GM19238 (cell line): ENCODE results near the gene SLC6A3.

ENCODE experiments used
- DNase-seq: peaks from one replicate; pipeline ENCODE4 v3.0.0; 2011; ENCODE audit warnings: low spot score; ENCODE audit not compliant: insufficient read length

SLC6A3 gene

GRCh38 chr5:1409381-1410110 lies 35.7 kb downstream of the SLC6A3 start:
- DNase-seq: no peak

DNA sequence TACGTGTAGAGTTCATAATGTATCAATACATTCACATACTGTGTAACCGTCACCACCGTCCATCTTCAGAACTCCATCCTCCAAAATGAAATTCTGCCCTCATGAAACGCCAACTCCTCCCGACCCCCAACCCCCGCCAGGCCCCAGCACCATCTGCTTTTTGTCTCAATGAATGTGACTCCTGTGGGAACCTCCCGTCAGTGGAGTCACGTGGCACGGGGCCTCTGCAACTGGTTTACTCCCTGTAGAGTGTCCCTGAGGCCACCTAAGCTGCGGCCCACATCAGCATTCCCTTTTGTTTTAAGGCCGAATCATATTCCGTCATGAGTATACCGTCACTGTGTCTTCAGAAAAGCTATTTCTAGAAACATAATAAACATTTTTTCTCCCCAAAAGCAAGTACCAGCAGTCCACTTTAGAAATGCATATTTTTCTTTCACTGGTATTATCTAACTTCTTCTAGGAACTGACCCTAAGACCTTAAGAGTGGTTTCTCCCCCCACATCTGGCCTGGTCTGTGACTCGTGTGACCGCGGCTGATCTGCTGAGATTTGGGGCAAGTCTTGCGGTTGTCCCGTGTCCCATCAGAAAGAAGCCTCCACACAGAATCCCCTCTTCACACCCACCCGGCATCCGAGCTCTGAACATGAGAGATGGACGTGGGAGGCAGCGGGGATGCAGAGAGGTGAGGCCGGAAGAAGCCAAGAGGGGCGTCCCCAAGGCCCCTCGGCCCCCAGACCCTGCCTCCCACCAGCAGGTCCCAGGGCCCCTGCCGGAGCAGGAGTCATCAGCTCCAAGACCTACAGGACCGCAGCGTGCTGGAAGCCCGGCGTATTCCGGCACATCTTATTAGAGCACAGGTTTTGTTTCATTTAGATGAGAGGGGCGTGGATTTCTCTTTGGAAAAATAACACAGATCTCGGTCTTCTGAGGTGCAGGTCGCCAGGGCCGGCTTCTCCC lies 38.3 kb downstream of the SLC6A3 start:
- DNase-seq: no peak

GRCh38 chr5:1405539-1406530 lies 39.4 kb downstream of the SLC6A3 start:
- no peak for DNase-seq

GRCh38 chr5:1405121-1405520 lies 40.1 kb downstream of the SLC6A3 start:
- no peak for DNase-seq

DNA sequence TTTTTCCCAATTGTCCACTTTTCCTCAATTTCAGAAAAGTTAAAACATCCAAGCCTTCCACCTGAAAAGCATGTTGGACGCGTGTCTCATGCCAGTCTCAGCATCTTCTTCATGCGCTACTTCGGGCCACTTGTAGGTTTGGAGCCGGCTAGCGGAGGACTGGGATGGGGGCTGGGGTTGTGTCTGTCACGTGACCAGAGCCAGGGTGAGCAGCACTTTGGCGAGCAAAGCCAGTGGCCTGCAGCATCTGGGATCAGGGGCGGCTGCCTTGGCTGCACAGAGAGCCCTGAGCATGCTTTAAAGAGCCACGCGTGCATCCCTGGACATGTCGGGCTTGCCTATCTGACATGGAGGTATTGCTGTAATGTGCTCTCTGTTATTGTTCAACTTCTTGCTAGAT lies 41.2 kb downstream of the SLC6A3 start:
- DNase-seq: no peak

- no peak for DNase-seq
Observed at GRCh38 chr5:1402611-1403255, 42.5 kb downstream of the SLC6A3 start.

- no peak for DNase-seq
Observed at GRCh38 chr5:1401536-1402138, 43.6 kb downstream of the SLC6A3 start.

DNA sequence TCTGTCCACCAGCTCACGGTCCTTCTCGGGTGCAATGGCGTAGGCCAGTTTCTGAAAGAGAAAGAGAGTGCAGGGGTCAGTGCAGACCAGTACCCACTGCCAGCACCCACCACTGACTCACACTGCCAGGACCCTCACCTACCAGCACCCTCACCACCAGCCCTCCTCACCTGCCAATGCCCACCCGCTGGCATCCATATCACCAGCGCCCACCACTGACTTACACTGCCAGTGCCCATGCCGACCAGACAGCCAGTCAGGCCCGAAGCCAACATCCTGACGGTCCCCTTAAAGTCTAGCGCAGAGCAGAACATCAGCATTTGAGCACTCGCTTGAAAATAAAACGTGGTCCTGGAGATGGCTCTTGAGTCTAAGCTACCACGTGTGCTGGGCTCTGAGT lies 44.3 kb downstream of the SLC6A3 start:
- DNase-seq: no peak

DNA sequence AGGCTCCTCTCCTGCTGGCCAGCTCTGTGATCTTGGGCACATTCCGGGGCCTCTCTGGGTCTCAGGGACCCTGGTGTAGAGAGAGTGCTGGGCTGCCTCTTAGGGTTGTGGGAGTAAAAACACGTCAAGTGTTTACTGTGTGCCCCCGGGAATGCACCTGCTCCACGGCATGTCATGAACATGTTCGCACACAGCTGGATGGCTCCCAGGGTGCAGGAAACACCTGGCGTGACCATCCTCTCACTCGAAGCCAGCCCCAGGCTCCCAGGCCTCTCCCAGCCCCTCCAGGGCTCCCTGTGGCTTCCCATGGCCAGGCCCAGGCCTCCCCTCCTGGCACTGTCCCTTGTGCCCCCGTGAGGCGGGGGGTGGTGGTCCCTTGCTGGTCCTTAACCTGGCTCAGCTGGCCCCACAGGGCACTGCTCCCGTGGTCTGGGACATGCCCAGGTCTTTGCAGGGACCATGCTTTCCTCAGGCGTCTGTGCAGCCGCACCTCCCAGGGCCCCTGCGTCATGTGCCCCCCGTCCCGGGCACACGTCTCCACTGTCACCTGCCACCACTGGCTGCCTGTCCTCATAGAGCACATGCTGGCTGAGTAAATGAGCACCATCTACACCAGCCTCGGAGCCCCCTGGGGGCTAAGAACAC lies 44.9 kb downstream of the SLC6A3 start:
- no peak for DNase-seq

- DNase-seq: no peak
Observed at GRCh38 chr5:1399737-1400136, 45.5 kb downstream of the SLC6A3 start.

- DNase-seq: no peak
Observed at GRCh38 chr5:1396293-1396816, 48.9 kb downstream of the SLC6A3 start.

GRCh38 chr5:1394881-1395860 lies 50.1 kb downstream of the SLC6A3 start:
- no peak for DNase-seq

GRCh38 chr5:1393571-1394501 lies 51.4 kb downstream of the SLC6A3 start:
- no peak for DNase-seq

DNA sequence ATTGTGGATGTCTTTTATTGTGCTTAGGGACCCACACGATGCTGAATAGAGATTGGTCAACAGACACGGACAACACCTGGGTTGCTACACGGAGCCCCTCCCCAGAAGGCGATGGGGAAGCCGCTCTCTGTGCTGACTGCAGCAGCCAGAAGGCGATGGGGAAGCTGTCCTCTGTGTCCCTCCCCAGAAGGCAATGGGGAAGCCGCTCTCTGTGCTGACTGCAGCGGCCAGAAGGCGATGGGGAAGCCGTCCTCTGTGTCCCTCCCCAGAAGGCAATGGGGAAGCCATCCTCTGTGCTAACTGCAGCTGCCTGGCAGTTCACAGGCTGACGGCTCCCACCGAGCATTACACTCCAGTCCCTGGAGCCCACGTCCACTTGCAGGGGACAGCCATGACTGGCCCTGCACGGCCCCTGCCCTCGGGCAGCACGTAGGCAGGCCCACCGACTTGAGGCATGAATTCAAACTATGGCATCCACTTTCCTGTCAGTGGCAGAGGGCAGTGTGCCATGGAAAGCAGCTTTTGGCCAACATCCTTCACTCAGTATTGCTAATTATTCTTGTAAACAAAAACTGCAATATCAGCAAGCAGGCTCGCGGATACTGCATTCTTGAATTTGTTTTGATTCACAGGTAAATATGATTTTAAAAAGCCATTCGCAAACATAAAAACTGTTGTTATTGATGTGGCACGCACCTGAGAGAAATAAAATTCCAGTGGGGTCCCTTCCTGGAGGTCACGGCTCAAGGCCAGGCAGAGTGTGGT lies 52.3 kb downstream of the SLC6A3 start:
- DNase-seq: no peak

GRCh38 chr5:1392261-1392660 lies 53.0 kb downstream of the SLC6A3 start:
- no peak for DNase-seq

DNA sequence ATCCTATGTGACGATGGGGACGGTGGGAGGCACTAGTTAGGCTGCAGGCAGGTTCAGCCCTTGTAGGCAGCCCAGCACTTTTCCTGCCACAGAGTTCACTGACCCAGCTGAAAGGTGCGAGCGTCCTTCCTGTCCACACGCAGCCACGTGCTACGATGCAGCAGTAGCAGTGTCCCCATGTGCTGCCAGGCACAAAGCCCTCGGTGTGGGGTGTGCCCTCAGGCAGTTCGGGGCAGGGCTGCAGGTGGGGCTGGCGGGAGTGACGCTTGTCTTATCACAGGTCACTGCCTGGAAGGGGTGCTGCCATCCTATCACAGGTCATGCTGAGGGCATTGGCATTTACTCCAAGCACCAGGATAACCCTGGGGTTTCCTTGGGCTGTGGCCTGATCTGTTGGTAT lies 53.5 kb downstream of the SLC6A3 start:
- no peak for DNase-seq
